ENCODE results near the gene N4BP2L1.
"Not testable (repeated sequence)": the region's sequence is repeated elsewhere in the genome, so short reads cannot be mapped to it uniquely, and the experiment has no call there.

N4BP2L1 gene

GRCh38 chr13:32390048-32390447 is 37.9 kb downstream of the N4BP2L1 start:
- no peak for DNase-seq (ENCODE audit: low spot score)

- no peak for DNase-seq (ENCODE audit: low spot score)
Observed at GRCh38 chr13:32385410-32385809, 42.5 kb downstream of the N4BP2L1 start.

- no peak for DNase-seq (ENCODE audit: low spot score)
Observed at GRCh38 chr13:32384702-32385101, 43.2 kb downstream of the N4BP2L1 start.

GRCh38 chr13:32383836-32384618 is 43.9 kb downstream of the N4BP2L1 start:
- no peak for DNase-seq (ENCODE audit: low spot score)

GRCh38 chr13:32381539-32381938 is 46.4 kb downstream of the N4BP2L1 start:
- DNase-seq (ENCODE audit: low spot score) = peak; percentile 9

GRCh38 chr13:32378012-32378411 is 49.9 kb downstream of the N4BP2L1 start:
- DNase-seq (ENCODE audit: low spot score) = no peak

- no peak for DNase-seq (ENCODE audit: low spot score)
Observed at GRCh38 chr13:32376642-32377415, 51.1 kb downstream of the N4BP2L1 start.

- DNase-seq (ENCODE audit: low spot score) = no peak
Observed at GRCh38 chr13:32370805-32371204, 57.1 kb downstream of the N4BP2L1 start.

- DNase-seq (ENCODE audit: low spot score) = no peak
Observed at GRCh38 chr13:32362574-32362973, 65.4 kb downstream of the N4BP2L1 start.

- DNase-seq (ENCODE audit: low spot score) = not testable (repeated sequence)
Observed at GRCh38 chr13:32355935-32356334, 72.0 kb downstream of the N4BP2L1 start.

GRCh38 chr13:32354040-32354439 is 73.9 kb downstream of the N4BP2L1 start:
- no peak for DNase-seq (ENCODE audit: low spot score)

GRCh38 chr13:32350839-32351441 is 77.0 kb downstream of the N4BP2L1 start:
- not testable (repeated sequence) for DNase-seq (ENCODE audit: low spot score)

Data from HuH-7 (cell line).